ENCODE data around the gene FBXL16. TPM values are rescaled to one million over a fixed set of nuclear protein-coding genes. Genes with fewer than 3 reads are reported as not detected.

The FBXL16 gene
- total and polyA plus RNA-seq, 4 donors, result under 0.01 to 0.14 TPM; not detected in 2

GRCh38 chr16:661184-661821 is 44.3 kb downstream of the FBXL16 start:
- peak overlapping the region; percentile 50 to 52 for H3K27ac ChIP-seq (ENCODE audit: low read depth in 1 of 2, low read length in 2 of 2)
- H3K27me3 ChIP-seq (ENCODE audit: control insufficient read depth in 4 of 4, insufficient read depth in 4 of 4, low read length in 3 of 4), result no peaks in the 10 kb centered on the region
- peak overlapping the region in 1 of 3 donors; percentile 19 for H3K4me3 ChIP-seq (ENCODE audit: low read depth in 1 of 3, low read length in 3 of 3)
- TF ChIP-seq CTCF (IDR thresholded peaks at IDR 0.05; ENCODE audit: low read depth, low read length, missing input control) (no peak), EGR1 (IDR thresholded peaks at IDR 0.05; ENCODE audit: low read depth in 2 of 2) (no peak), MAX (IDR thresholded peaks at IDR 0.05) (no peak), GABPA (IDR thresholded peaks at IDR 0.05 in 1 of 2, conservative IDR thresholded peaks at IDR 0.05 in 1 of 2) (no peak), RXRA (IDR thresholded peaks at IDR 0.05) (no peak), HNF4A (conservative IDR thresholded peaks at IDR 0.05) (peak; percentile 35 to 45), NR2F2 (IDR thresholded peaks at IDR 0.05) (peak; percentile 30), ATF3 (IDR thresholded peaks at IDR 0.05) (no peak), SP1 (IDR thresholded peaks at IDR 0.05) (no peak), HNF4G (IDR thresholded peaks at IDR 0.05) (no peak), ZBTB33 (IDR thresholded peaks at IDR 0.05) (no peak), FOXA1 (IDR thresholded peaks at IDR 0.05) (no peak), TAF1 (conservative IDR thresholded peaks at IDR 0.05) (no peak)
- WGBS, result 44% methylated on average over 35 of the region's 35 CpGs
- no peak overlapping the region for H3K9ac ChIP-seq (ENCODE audit: low read depth in 1 of 2, low read length in 2 of 2)
- H3K9me3 ChIP-seq (ENCODE audit: control insufficient read depth in 4 of 4, low read length in 3 of 4), result no peaks in the 10 kb centered on the region
- no peak for DNase-seq (ENCODE audit: low spot score)
- H3K4me1 ChIP-seq (ENCODE audit: control insufficient read depth in 4 of 4, insufficient read depth in 4 of 4, low read length in 3 of 4), result peaks cover 10 to 22% (median 15%) of the 10 kb centered on the region in 4 donors
- H3K36me3 ChIP-seq (ENCODE audit: control insufficient read depth in 4 of 4, insufficient read depth in 3 of 4, low read depth in 1 of 4, low read length in 3 of 4), result peaks cover 0 to 2% (median 0%) of the 10 kb centered on the region in 4 donors

- 29% methylated on average over 39 of the region's 43 CpGs for WGBS
- peak; percentile 83 for DNase-seq (ENCODE audit: low spot score)
- Histone ChIP-seq H3K36me3 (ENCODE audit: control insufficient read depth in 4 of 4, insufficient read depth in 3 of 4, low read depth in 1 of 4, low read length in 3 of 4) (peaks cover 0 to 5% (median 0%) of the 10 kb centered on the region in 4 donors), H3K4me3 (ENCODE audit: low read depth in 1 of 3, low read length in 3 of 3) (peak overlapping the region in 1 of 3 donors; percentile 19), H3K9me3 (ENCODE audit: control insufficient read depth in 4 of 4, low read length in 3 of 4) (no peaks in the 10 kb centered on the region), H3K27ac (ENCODE audit: low read depth in 1 of 2, low read length in 2 of 2) (peak overlapping the region; percentile 50 to 52), H3K9ac (ENCODE audit: low read depth in 1 of 2, low read length in 2 of 2) (no peak overlapping the region), H3K4me1 (ENCODE audit: control insufficient read depth in 4 of 4, insufficient read depth in 4 of 4, low read length in 3 of 4) (peaks cover 10 to 22% (median 15%) of the 10 kb centered on the region in 4 donors), H3K27me3 (ENCODE audit: control insufficient read depth in 4 of 4, insufficient read depth in 4 of 4, low read length in 3 of 4) (no peaks in the 10 kb centered on the region)
- TF ChIP-seq HNF4A (conservative IDR thresholded peaks at IDR 0.05), result no peak
- TF ChIP-seq FOXA1 (IDR thresholded peaks at IDR 0.05), result no peak
- TF ChIP-seq ZBTB33 (IDR thresholded peaks at IDR 0.05), result no peak
- TF ChIP-seq RXRA (IDR thresholded peaks at IDR 0.05), result no peak
- no peak for TF ChIP-seq YY1 (IDR thresholded peaks at IDR 0.05)
- no peak for TF ChIP-seq FOXA2 (IDR thresholded peaks at IDR 0.05)
- peak; percentile 43 for TF ChIP-seq CTCF (IDR thresholded peaks at IDR 0.05; ENCODE audit: low read depth, low read length, missing input control)
- TF ChIP-seq JUND (IDR thresholded peaks at IDR 0.05), result no peak
- TF ChIP-seq NR2F2 (IDR thresholded peaks at IDR 0.05), result no peak
- TF ChIP-seq REST (IDR thresholded peaks at IDR 0.05), result no peak
- no peak for TF ChIP-seq EGR1 (IDR thresholded peaks at IDR 0.05; ENCODE audit: low read depth in 2 of 2)
- no peak for TF ChIP-seq TAF1 (conservative IDR thresholded peaks at IDR 0.05)
Measured at GRCh38 chr16:660459-661183, 45.0 kb downstream of the FBXL16 start.

All from liver (tissue), 9 donors.